Measurements from ENCODE around the gene PRKN. TPM values are rescaled to one million over a fixed set of nuclear protein-coding genes. Genes with fewer than 3 reads are reported as not detected.

PRKN gene
- total and polyA plus RNA-seq, 2 donors (not counting 3 experiments of a cell fraction or from before 2014, with no cell fraction given), result 0.06 TPM; not detected in 1

GRCh38 chr6:161745594-161746141 is 981.9 kb downstream of the PRKN start:
- no peak overlapping the region for H2AFZ ChIP-seq (ENCODE audit: low read depth, low read length)
- H3K9me3 ChIP-seq (replicated peaks; ENCODE audit: control insufficient read depth, insufficient read depth, low read length), result no peaks in the 10 kb centered on the region
- no peak overlapping the region for H3K9ac ChIP-seq (replicated peaks; ENCODE audit: extremely low read depth, insufficient read depth, low read length)
- BruUV-seq (replicated peaks), result no TSS peak
- no peaks in the 10 kb centered on the region for H3K79me2 ChIP-seq (ENCODE audit: control insufficient read depth, insufficient read depth, low read length)
- H3K9me1 ChIP-seq (replicated peaks; ENCODE audit: control insufficient read depth, extremely low read depth, insufficient read depth, low read length), result no peaks in the 10 kb centered on the region
- H3K27me3 ChIP-seq (ENCODE audit: control insufficient read depth in 2 of 2, insufficient read depth in 2 of 2, low read length in 2 of 2), result no peaks in the 10 kb centered on the region
- TF ChIP-seq POLR2A (IDR thresholded peaks at IDR 0.05; ENCODE audit: low read depth, low read length) (no peak), MYC (IDR thresholded peaks at IDR 0.05; ENCODE audit: low read depth, low read length) (no peak), FOS (IDR thresholded peaks at IDR 0.05; ENCODE audit: borderline replicate concordance, insufficient read depth, low read length) (no peak), POLR2AphosphoS5 (IDR thresholded peaks at IDR 0.05; ENCODE audit: insufficient read depth, low read depth, low read length) (no peak), CTCF (IDR thresholded peaks at IDR 0.05; ENCODE audit: extremely low read depth in 1 of 2, insufficient read depth in 1 of 2, low read depth in 1 of 2, low read length in 2 of 2) (no peak), EZH2 (IDR thresholded peaks at IDR 0.05; ENCODE audit: borderline replicate concordance, low read depth, low read length, severe bottlenecking) (no peak), GATA2 (IDR thresholded peaks at IDR 0.05; ENCODE audit: insufficient read depth, insufficient read length, low read depth, low read length) (no peak), JUN (IDR thresholded peaks at IDR 0.05; ENCODE audit: borderline replicate concordance, insufficient read depth, insufficient read length, low read depth) (no peak), MAX (IDR thresholded peaks at IDR 0.05; ENCODE audit: insufficient read depth, insufficient read length) (no peak)
- intact Hi-C loops (cut with micrococcal nuclease) (loop anchor here (5.0 to 10.0 kb wide), 2 partner anchors 328 to 979 kb away; partner anchors contain the start of genes PACRG and PRKN), dilution Hi-C loops (cut with MboI; ENCODE audit: extremely low pct_ligation_motif_present, low sequenced_read_pairs) (no loop called here)
- ChIA-PET CTCF (no interaction called here), POLR2A (no interaction called here)
- no peak overlapping the region for H3K4me2 ChIP-seq (ENCODE audit: insufficient read depth, low read length)
- no peak for FAIRE-seq
- H4K20me1 ChIP-seq (replicated peaks; ENCODE audit: control insufficient read depth, extremely low read depth, insufficient read depth, low read length), result no peaks in the 10 kb centered on the region
- no peaks in the 10 kb centered on the region for H3K36me3 ChIP-seq (ENCODE audit: control insufficient read depth in 2 of 2, extremely low read depth in 1 of 2, insufficient read depth in 2 of 2, low read length in 2 of 2)
- DNase-seq (ENCODE audit: low read depth, low spot score), result no peak
- no peak overlapping the region for H3K27ac ChIP-seq (ENCODE audit: insufficient read depth, low read depth, low read length)
- no peaks in the 10 kb centered on the region for H3K4me1 ChIP-seq (ENCODE audit: control insufficient read depth, extremely low read depth, insufficient read depth, low read length)
- H3K4me3 ChIP-seq (replicated peaks in 1 of 3; ENCODE audit: insufficient read depth in 1 of 3, low read depth in 1 of 3, low read length in 3 of 3), result no peak overlapping the region

Measured in endothelial cell of umbilical vein (primary cell).